GM10266 (cell line): Measurements from ENCODE around the gene NPAS2.

Source experiments
- DNase-seq: peaks from one replicate; pipeline ENCODE4 v3.0.0; 2012; ENCODE audit errors: extremely low spot score
- TF ChIP-seq, protein P1 (sequence below): IDR thresholded peaks from 2 replicates; pipeline ENCODE4 v1.5.1; 2012; ENCODE audit warnings: mild to moderate bottlenecking, low read depth; ENCODE audit not compliant: control insufficient read depth, insufficient read depth; ENCODE audit errors: missing control alignments

NPAS2 gene

DNA sequence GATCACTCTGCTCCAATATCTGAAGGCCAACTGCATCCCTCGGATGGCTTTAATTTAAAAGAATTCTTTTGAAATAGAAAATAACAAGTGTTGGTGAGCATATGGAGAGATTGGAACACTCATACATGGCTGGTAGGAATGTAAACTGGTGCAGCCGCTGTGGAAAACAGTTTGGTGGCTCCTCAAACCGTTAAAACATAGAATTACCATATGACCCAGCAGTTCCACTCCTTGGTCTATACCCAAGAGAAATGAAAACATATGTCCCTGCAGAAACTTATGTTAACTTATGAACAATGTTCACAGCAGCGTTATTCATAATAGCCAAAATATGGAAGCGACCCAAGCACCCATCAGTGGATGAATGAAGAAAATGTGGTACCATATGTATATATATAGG, 60.1 kb downstream of the NPAS2 start:
- TF ChIP-seq, protein P1, sequence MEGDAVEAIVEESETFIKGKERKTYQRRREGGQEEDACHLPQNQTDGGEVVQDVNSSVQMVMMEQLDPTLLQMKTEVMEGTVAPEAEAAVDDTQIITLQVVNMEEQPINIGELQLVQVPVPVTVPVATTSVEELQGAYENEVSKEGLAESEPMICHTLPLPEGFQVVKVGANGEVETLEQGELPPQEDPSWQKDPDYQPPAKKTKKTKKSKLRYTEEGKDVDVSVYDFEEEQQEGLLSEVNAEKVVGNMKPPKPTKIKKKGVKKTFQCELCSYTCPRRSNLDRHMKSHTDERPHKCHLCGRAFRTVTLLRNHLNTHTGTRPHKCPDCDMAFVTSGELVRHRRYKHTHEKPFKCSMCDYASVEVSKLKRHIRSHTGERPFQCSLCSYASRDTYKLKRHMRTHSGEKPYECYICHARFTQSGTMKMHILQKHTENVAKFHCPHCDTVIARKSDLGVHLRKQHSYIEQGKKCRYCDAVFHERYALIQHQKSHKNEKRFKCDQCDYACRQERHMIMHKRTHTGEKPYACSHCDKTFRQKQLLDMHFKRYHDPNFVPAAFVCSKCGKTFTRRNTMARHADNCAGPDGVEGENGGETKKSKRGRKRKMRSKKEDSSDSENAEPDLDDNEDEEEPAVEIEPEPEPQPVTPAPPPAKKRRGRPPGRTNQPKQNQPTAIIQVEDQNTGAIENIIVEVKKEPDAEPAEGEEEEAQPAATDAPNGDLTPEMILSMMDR, result no peak
- DNase-seq, result no peak

DNA sequence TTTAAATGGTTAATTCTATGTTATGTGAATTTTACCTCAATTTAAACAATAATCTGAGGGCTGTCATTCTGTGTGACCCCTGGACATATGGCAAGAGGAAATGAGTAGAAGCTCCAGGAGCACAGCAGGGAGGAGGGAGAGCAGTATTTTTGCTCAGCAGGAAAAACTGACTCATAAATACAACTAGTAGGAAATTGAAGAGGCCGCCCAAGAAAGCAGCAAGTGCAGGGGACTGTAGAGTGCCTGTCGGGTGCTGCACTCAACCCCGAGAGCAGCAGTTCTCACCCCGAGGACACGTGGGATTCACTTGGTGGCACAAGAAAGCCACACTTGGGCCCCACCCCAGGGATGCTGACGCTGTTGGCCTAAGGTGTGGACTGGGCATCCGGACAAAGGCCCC, 60.8 kb downstream of the NPAS2 start:
- TF ChIP-seq, protein P1, result no peak
- no peak for DNase-seq

DNA sequence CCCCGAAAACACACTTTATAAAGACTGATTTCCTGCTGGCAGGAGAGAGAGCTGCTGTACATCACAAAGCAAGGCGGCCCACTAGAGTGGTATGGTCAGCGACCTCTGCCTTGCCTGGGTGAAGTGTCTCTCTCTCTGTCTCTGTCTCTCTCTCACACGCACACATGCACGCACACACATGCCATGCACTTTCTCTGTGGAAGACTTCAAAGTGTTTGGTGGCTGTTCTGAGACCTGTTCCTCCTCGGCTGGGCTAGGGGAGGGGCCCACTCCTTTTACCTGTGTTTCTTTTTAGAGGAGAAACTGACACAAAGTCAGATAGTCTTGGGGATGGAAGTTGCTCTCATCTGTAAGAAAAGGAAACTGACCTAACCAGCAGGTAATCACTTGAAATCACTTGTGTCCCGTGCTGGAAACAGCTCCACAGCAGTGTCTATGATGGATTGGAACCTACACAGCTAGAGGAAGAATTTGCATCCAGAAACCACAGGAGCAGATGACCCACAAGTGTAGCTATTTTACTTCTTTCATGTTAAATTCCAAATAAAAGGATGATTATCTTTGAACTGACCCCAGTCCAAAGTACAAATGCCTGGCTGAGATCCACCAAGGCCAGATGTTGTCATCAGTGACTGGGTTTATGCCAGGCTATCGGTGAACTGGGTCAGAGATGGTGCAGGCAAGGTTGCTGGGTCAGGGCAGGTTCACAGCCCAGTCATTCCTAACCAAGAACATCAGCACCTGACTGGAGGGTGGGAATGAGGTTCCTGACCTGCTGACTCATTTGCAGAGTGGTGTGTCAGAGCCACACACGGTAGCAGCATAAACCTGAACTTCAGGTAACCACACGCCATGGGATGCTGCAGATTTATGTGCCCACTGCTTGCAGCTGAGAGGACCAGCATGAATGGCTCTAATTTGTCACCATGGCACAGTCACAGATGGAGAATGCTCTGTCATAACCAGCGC, 63.0 kb downstream of the NPAS2 start:
- TF ChIP-seq, protein P1, result no peak
- DNase-seq, result no peak

DNA sequence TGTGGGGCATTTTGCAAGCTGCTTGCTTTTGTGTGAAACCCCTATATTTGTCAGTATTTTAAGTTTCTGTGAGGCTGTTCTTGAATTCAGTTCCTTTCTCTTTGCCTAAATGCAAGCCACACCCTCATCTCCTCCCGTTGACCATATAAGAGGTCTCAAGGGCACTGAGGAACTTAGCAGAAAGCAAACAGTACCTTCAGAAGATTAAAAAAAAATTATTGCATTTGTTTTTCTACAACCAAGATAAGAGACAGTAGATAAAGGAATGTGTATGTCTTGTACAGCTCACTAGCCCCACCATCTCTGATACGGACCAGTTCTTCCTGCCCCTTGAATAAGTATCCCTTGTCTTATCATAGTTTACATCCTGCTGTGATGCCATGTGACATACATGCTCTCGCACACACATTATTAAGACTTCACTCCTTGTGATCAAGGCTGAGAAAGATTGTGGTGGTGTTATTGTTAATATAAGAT, 64.2 kb downstream of the NPAS2 start:
- TF ChIP-seq, protein P1, result no peak
- DNase-seq, result no peak

DNA sequence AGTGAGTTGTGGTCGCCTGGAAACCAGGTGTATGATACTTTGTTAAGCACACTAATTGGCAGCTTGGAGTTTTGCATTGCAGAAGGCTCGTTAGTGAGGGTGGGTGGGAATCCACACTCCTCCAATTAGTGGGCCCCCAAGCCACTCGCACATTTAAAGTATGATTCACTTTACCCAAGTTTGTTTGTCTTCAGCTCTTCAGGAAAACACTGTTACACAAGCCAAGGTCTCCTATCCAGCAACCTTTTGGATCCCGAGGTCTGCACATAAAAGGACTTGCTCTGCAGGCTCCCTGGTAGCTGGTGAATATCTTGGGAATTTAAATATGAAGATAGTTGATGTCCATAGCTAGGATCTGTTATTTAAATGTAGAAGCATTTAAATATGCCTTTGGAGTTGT, 66.1 kb downstream of the NPAS2 start:
- DNase-seq, result no peak
- TF ChIP-seq, protein P1, result no peak

DNA sequence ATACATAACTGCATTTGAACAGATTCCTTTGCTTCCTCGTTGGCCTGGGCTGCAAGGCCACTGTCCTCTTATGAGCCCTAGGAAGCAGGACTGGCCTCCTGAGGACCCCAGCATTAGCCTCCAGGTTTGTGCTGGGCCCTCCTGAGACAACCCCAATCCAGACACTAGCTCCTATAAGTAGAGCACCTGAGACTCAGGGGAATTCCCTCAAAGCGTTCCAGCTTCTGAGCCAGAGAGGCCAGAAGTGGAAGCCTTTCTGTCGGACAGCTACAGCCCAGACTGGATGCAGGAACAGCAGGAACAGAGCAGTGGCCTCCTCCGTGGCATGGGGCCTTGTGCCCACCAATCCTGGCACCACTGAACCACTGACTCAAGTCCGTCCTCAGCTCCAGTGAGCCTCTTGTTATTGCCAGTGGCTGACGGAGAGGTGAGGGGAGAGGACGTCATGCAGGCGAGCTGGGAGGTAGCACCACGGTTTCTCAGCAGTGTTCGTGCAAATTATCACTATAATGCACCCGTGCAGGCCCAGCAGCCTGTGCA, 67.2 kb downstream of the NPAS2 start:
- TF ChIP-seq, protein P1, result no peak
- DNase-seq, result no peak
